ENCODE results near the gene SPA17.

SPA17 gene

GRCh38 chr11:124700028-124700427 is 26.3 kb downstream of the SPA17 start:
- TF ChIP-seq CTCF (conservative IDR thresholded peaks at IDR 0.05; ENCODE audit: low read depth, low read length): no peak
- H3K36me3 ChIP-seq (ENCODE audit: insufficient read depth): no peaks in the 10 kb centered on the region
- H4K20me1 ChIP-seq (ENCODE audit: insufficient read depth): no peaks in the 10 kb centered on the region
- H3K9ac ChIP-seq: no peak overlapping the region
- H3K4me1 ChIP-seq (ENCODE audit: low read depth, poor library complexity, severe bottlenecking): no peaks in the 10 kb centered on the region
- no peak overlapping the region for H3K4me3 ChIP-seq (IDR thresholded peaks at IDR 0.05; ENCODE audit: insufficient read depth, low read depth, low read length)
- H3K4me2 ChIP-seq: no peak overlapping the region
- no peaks in the 10 kb centered on the region for H3K79me2 ChIP-seq (ENCODE audit: insufficient read depth, low read depth)
- no peak overlapping the region for H2AFZ ChIP-seq (ENCODE audit: low read depth)
- H3K27ac ChIP-seq: no peak overlapping the region
- no peaks in the 10 kb centered on the region for H3K27me3 ChIP-seq (ENCODE audit: insufficient read depth, low read depth)

- Histone ChIP-seq H3K36me3 (ENCODE audit: insufficient read depth) (no peaks in the 10 kb centered on the region), H3K4me3 (IDR thresholded peaks at IDR 0.05; ENCODE audit: insufficient read depth, low read depth, low read length) (no peak overlapping the region), H4K20me1 (ENCODE audit: insufficient read depth) (no peaks in the 10 kb centered on the region), H3K4me2 (no peak overlapping the region), H3K79me2 (ENCODE audit: insufficient read depth, low read depth) (no peaks in the 10 kb centered on the region), H2AFZ (ENCODE audit: low read depth) (no peak overlapping the region), H3K27ac (no peak overlapping the region), H3K27me3 (ENCODE audit: insufficient read depth, low read depth) (no peaks in the 10 kb centered on the region), H3K9ac (no peak overlapping the region), H3K4me1 (ENCODE audit: low read depth, poor library complexity, severe bottlenecking) (no peaks in the 10 kb centered on the region)
- TF ChIP-seq CTCF (conservative IDR thresholded peaks at IDR 0.05; ENCODE audit: low read depth, low read length): no peak
These were observed 34.1 kb downstream of the SPA17 start for GRCh38 chr11:124707829-124708228.

- Histone ChIP-seq H3K27ac (no peak overlapping the region), H3K4me2 (no peak overlapping the region), H3K4me3 (IDR thresholded peaks at IDR 0.05; ENCODE audit: insufficient read depth, low read depth, low read length) (no peak overlapping the region), H3K79me2 (ENCODE audit: insufficient read depth, low read depth) (no peaks in the 10 kb centered on the region), H4K20me1 (ENCODE audit: insufficient read depth) (no peaks in the 10 kb centered on the region), H3K9ac (no peak overlapping the region), H3K4me1 (ENCODE audit: low read depth, poor library complexity, severe bottlenecking) (no peaks in the 10 kb centered on the region), H3K36me3 (ENCODE audit: insufficient read depth) (no peaks in the 10 kb centered on the region), H2AFZ (ENCODE audit: low read depth) (no peak overlapping the region), H3K27me3 (ENCODE audit: insufficient read depth, low read depth) (no peaks in the 10 kb centered on the region)
- no peak for TF ChIP-seq CTCF (conservative IDR thresholded peaks at IDR 0.05; ENCODE audit: low read depth, low read length)
These were observed 38.7 kb downstream of the SPA17 start for GRCh38 chr11:124712392-124712791.

- no peaks in the 10 kb centered on the region for H3K4me1 ChIP-seq (ENCODE audit: low read depth, poor library complexity, severe bottlenecking)
- no peaks in the 10 kb centered on the region for H3K27me3 ChIP-seq (ENCODE audit: insufficient read depth, low read depth)
- H3K27ac ChIP-seq: no peak overlapping the region
- no peak overlapping the region for H2AFZ ChIP-seq (ENCODE audit: low read depth)
- H3K4me2 ChIP-seq: no peak overlapping the region
- no peaks in the 10 kb centered on the region for H3K36me3 ChIP-seq (ENCODE audit: insufficient read depth)
- no peak overlapping the region for H3K9ac ChIP-seq
- H3K4me3 ChIP-seq (IDR thresholded peaks at IDR 0.05; ENCODE audit: insufficient read depth, low read depth, low read length): no peak overlapping the region
- H3K79me2 ChIP-seq (ENCODE audit: insufficient read depth, low read depth): no peaks in the 10 kb centered on the region
- TF ChIP-seq CTCF (conservative IDR thresholded peaks at IDR 0.05; ENCODE audit: low read depth, low read length): no peak
- no peaks in the 10 kb centered on the region for H4K20me1 ChIP-seq (ENCODE audit: insufficient read depth)
These were observed 42.9 kb downstream of the SPA17 start for GRCh38 chr11:124716591-124716990.

GRCh38 chr11:124717421-124717785 is 43.7 kb downstream of the SPA17 start:
- H3K79me2 ChIP-seq (ENCODE audit: insufficient read depth, low read depth): no peaks in the 10 kb centered on the region
- no peak overlapping the region for H3K27ac ChIP-seq
- H3K27me3 ChIP-seq (ENCODE audit: insufficient read depth, low read depth): no peaks in the 10 kb centered on the region
- H3K4me2 ChIP-seq: no peak overlapping the region
- no peaks in the 10 kb centered on the region for H3K36me3 ChIP-seq (ENCODE audit: insufficient read depth)
- no peaks in the 10 kb centered on the region for H4K20me1 ChIP-seq (ENCODE audit: insufficient read depth)
- TF ChIP-seq CTCF (conservative IDR thresholded peaks at IDR 0.05; ENCODE audit: low read depth, low read length): no peak
- H3K9ac ChIP-seq: no peak overlapping the region
- H2AFZ ChIP-seq (ENCODE audit: low read depth): no peak overlapping the region
- no peaks in the 10 kb centered on the region for H3K4me1 ChIP-seq (ENCODE audit: low read depth, poor library complexity, severe bottlenecking)
- no peak overlapping the region for H3K4me3 ChIP-seq (IDR thresholded peaks at IDR 0.05; ENCODE audit: insufficient read depth, low read depth, low read length)
